D341Med (cell line): ENCODE measurements around the gene ARHGAP26.

Source experiments
- DNase-seq: peaks from one replicate; pipeline ENCODE4 v3.0.0; 2012; ENCODE audit warnings: low spot score

Gene ARHGAP26

GRCh38 chr5:143143973-143144372, 373.8 kb downstream of the ARHGAP26 start:
- DNase-seq, result no peak

DNA sequence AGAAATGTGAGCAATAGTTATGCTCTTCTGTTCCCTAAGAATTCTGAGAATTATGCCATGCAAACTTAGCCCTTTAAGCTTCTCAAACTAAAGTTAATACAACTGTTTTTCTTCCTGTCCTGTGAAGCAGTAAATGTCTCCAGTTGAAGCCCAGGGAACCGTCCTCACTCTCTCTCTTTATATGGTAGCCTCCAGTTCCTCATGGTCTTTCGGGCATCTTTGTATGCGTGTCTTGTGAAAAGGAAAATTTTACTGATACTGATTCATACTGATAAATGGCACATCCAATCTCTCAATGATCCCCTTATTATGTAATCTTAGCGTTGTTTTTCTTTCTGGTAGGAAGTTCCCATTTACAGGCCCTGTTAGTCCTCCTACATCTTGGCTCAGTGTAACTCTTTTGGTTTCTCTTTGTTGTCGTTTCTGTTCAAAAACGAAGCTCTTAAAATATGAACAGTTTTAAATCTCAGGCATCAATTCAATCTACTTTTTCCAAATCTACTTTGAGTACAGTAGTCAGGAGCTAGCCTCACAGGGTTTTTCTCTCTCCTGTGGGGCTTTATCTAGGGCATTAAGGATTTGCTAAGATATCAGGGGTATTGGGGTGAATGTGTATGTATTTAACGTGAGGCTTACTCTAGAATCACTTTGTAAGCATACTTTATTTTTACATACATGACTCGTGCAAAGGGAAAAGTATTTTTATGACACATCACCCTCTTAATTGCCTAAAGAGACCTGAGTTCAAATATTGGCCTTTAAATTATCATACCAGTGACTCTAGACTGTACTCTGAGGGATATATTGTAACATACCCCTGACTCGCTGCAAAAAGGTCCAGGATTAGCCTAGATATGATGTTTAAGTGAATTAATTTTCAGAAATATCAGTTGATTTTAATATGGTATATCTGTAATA, 375.3 kb downstream of the ARHGAP26 start:
- no peak for DNase-seq

- no peak for DNase-seq
Observed at GRCh38 chr5:143146161-143146560, 376.0 kb downstream of the ARHGAP26 start.

- DNase-seq, result no peak
Observed at GRCh38 chr5:143147383-143147782, 377.2 kb downstream of the ARHGAP26 start.

GRCh38 chr5:143147902-143148301, 377.7 kb downstream of the ARHGAP26 start:
- DNase-seq, result no peak

DNA sequence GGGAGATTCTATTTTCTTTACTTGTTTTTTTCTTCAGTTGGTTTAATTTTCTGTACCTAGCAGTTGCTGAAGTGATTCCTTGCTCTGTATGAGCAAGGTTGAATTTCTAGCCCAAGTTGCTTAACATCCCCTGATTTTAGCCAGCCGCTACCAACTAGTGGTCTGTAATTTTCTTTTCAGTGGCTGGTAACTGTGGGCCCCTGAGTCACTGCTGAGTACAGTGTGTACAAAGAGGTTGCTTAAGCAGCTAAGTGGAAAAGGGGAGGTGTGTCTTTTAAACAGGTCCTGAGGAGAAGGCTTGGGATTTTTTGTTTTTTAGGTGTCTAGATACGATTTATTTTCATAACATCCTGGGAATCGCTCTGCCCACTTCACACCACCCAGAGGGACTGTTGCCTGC, 378.6 kb downstream of the ARHGAP26 start:
- no peak for DNase-seq

DNA sequence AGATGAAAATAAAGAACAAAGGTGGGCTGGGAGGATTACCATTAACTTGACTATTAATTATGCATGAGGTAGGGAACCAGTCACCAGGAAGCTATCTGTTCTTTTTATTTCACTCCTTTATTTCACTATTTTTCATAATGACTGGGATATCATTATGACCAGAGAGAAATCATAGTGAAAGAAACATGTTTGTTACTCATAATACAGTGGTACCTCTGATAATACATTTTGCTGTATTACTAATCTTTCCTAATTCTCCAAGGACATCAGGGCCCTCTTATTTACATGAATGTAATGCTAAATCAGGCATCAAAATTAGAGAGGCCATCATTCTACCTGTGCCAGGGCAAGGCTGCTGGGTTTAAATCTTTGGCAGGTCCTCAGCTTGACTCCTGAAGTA, 379.6 kb downstream of the ARHGAP26 start:
- no peak for DNase-seq

- DNase-seq, result no peak
Observed at GRCh38 chr5:143151056-143151700, 381.0 kb downstream of the ARHGAP26 start.

GRCh38 chr5:143152445-143152844, 382.3 kb downstream of the ARHGAP26 start:
- no peak for DNase-seq

- DNase-seq, result no peak
Observed at GRCh38 chr5:143153332-143154119, 383.3 kb downstream of the ARHGAP26 start.

- DNase-seq, result no peak
Observed at GRCh38 chr5:143154510-143155370, 384.6 kb downstream of the ARHGAP26 start.

DNA sequence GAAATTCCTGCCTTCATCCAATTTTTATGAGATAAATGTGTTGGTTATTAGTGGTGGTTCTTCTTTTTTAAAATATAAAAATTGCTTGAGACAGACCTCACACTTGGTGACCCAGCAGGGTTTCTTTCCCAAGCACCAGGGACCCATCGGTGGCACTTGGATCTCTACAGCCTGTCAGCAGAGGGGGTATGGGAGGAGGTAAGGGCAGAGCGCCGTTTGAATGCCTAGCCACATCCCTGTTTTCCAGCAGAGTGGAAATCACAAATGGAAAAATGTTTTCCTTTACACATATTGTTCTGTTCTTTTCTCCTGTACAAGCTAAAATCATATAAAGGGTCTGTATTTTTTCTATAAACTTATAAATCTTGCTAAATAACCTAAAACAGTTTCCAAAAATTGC, 385.3 kb downstream of the ARHGAP26 start:
- DNase-seq, result no peak

DNA sequence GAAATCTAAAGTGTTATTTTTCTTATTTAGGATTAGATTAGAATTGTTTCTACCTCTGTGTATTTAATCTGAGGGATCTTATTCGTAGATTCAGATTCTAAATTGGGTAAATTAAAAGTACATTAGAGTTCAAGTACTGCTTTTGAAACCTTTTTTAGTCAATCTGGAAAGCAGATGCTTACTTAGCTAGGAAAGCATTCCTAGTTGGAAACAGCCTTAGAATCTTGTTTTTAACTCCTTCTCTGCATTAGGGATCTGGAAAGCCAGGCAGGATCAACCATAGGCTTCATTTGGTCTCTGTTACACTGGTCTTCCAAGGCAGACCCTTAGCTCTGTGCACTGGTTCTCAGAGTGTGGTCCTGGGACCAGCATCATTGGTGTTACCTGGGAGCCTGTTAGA, 385.9 kb downstream of the ARHGAP26 start:
- no peak for DNase-seq

DNA sequence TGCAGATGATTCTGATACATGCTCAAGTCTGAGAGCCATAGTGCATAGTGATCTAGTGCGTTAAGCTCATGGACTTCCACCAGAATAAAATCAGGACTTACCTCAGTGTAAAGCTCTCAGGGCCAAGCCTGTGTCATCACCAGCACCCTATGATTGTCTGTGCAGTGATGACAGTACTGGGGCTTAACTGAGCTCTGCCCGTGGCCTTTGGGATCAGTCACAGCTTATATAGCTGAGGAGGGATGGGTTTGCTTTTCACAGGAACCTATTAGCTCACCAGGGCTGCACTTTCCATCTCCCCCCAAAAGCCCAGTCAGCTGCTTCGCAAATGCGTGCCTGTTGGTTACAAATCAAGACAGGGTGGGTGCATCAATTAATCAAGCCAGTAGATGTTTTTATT, 386.4 kb downstream of the ARHGAP26 start:
- no peak for DNase-seq

GRCh38 chr5:143159031-143159430, 388.9 kb downstream of the ARHGAP26 start:
- DNase-seq, result no peak

GRCh38 chr5:143161885-143162540, 391.8 kb downstream of the ARHGAP26 start:
- no peak for DNase-seq

GRCh38 chr5:143162810-143163209, 392.6 kb downstream of the ARHGAP26 start:
- no peak for DNase-seq

- no peak for DNase-seq
Observed at GRCh38 chr5:143164557-143164956, 394.4 kb downstream of the ARHGAP26 start.

DNA sequence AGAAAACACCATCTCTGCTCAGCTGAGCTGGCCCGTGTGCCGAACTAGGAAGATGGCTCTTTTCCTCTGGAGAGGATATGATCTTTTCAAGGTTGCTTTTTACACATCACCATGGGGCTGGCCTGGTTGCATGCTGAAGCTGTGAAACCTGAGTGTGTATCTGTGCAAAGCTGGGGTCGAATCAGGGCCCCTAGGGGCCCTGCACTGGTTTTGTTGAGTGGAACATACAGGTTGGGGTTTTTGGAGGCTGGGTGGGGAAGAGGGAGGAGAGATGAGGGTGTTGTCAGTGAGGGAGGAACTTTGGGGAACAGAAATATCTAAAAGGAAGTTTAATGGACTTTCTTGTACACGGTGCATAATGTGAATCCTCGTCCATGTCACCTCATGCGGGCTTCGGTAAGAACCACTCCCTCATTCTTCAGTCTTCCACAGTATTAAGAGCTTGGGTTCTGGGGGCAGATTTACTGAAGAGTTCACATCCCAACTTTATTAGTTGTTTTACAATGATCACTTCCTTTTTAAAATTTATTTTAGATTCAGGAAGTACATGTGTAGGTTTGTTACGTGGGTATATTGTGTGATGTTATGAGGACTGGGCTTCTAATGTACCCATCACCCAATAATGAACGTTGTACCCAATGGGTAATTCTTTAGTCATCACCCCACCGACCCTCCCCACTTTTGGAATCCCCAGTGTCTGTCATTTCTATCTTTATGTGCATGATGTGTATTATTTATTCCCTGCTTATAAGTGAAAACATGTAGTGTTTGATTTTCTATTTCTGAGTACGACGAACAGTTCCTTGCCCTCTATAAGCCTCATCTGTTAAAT, 395.1 kb downstream of the ARHGAP26 start:
- no peak for DNase-seq

DNA sequence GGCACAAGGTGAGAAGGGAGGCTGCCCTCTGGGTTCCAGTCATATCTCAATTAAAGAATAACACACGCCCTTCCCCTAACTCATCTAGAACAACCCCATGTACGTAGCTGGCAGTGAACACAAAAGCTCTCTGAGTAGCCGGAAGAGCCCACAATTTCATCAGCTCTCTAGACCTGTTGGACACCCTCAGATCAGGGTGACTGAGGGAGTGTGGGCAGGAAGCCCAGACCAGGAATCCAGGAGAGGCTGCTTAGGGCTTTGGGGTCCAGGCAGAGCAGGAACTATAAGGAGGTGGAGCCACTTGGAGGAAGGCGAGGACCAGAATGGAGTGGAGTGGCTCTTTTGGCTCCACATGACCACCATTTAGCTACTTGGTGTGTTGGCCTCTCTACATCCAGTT, 395.9 kb downstream of the ARHGAP26 start:
- no peak for DNase-seq
